ENCODE data around the gene SCUBE3. TPM values are rescaled to one million over a fixed set of nuclear protein-coding genes. Genes with fewer than 3 reads are reported as not detected.

SCUBE3 gene
- total and polyA plus RNA-seq, 7 experiments from 2014 or later: 0.05 to 0.12 TPM; not detected in 5

- DNase-seq (no peak), ATAC-seq (no peak)
- no peak overlapping the region for H3K4me3 ChIP-seq (ENCODE audit: low read length)
- peaks cover 4 to 25% (median 10%) of the 10 kb centered on the region in 5 donors for H3K36me3 Mint-ChIP-seq
- H3K4me3 Mint-ChIP-seq: peak overlapping the region in 1 of 10 donors; percentile 52
- CTCF ChIA-PET: no interaction called here
- H3K9me3 Mint-ChIP-seq: peaks cover 0 to 1% (median 0%) of the 10 kb centered on the region in 11 donors
- H3K27ac Mint-ChIP-seq: peak overlapping the region in 2 of 9 donors; percentile 4 to 10
- POLR2A ChIA-PET: interaction anchor here (2.2 kb wide), 1 partner anchor 11 kb away, joined by 8 read pairs; the partner anchor contains the start of gene ZNF76
- peaks cover 0 to 7% (median 0%) of the 10 kb centered on the region in 3 experiments for H3K36me3 ChIP-seq (ENCODE audit: control insufficient read depth in 2 of 3, insufficient read depth in 3 of 3, low read length in 3 of 3)
- H3K27me3 ChIP-seq (ENCODE audit: control insufficient read depth in 2 of 2, insufficient read depth in 2 of 2, low read length in 2 of 2): no peaks in the 10 kb centered on the region
- H3K27ac ChIP-seq (ENCODE audit: low read depth, low read length): no peak overlapping the region
- H3K9me3 ChIP-seq (ENCODE audit: control insufficient read depth in 2 of 3, low read length in 3 of 3): no peaks in the 10 kb centered on the region
- no peaks in the 10 kb centered on the region for H3K27me3 Mint-ChIP-seq
- intact Hi-C loops (cut with micrococcal nuclease): loop anchor here in 1 of 2 donors (10.0 kb wide), 1 partner anchor 1083 kb away; no protein-coding TSS in a partner anchor
- H3K4me1 ChIP-seq (ENCODE audit: control insufficient read depth in 2 of 2, insufficient read depth in 2 of 2, low read length in 2 of 2): no peaks in the 10 kb centered on the region
- peaks cover 0 to 22% (median 13%) of the 10 kb centered on the region in 7 donors for H3K4me1 Mint-ChIP-seq
These were observed 34.0 kb downstream of the SCUBE3 start for GRCh38 chr6:35247642-35248231.

GRCh38 chr6:35248300-35248699 lies 34.5 kb downstream of the SCUBE3 start:
- peak overlapping the region in 1 of 9 donors; percentile 6 for H3K27ac Mint-ChIP-seq
- Histone ChIP-seq H3K4me3 (ENCODE audit: low read length) (no peak overlapping the region), H3K4me1 (ENCODE audit: control insufficient read depth in 2 of 2, insufficient read depth in 2 of 2, low read length in 2 of 2) (no peaks in the 10 kb centered on the region), H3K9me3 (ENCODE audit: control insufficient read depth in 2 of 3, low read length in 3 of 3) (no peaks in the 10 kb centered on the region), H3K27me3 (ENCODE audit: control insufficient read depth in 2 of 2, insufficient read depth in 2 of 2, low read length in 2 of 2) (no peaks in the 10 kb centered on the region), H3K27ac (ENCODE audit: low read depth, low read length) (no peak overlapping the region), H3K36me3 (ENCODE audit: control insufficient read depth in 2 of 3, insufficient read depth in 3 of 3, low read length in 3 of 3) (peaks cover 0 to 7% (median 0%) of the 10 kb centered on the region in 3 experiments)
- H3K9me3 Mint-ChIP-seq: peaks cover 0 to 1% (median 0%) of the 10 kb centered on the region in 11 donors
- H3K27me3 Mint-ChIP-seq: no peaks in the 10 kb centered on the region
- peaks cover 4 to 25% (median 10%) of the 10 kb centered on the region in 5 donors for H3K36me3 Mint-ChIP-seq
- H3K4me3 Mint-ChIP-seq: peak overlapping the region in 1 of 10 donors; percentile 52
- peaks cover 0 to 22% (median 13%) of the 10 kb centered on the region in 7 donors for H3K4me1 Mint-ChIP-seq
- ChIA-PET POLR2A (interaction anchor here (2.2 kb wide), 1 partner anchor 10 kb away, joined by 8 read pairs; the partner anchor contains the start of gene ZNF76), CTCF (interaction anchor here (0.6 kb wide), 1 partner anchor 583 kb away, joined by 3 read pairs; no protein-coding TSS in a partner anchor)
- DNase-seq: no peak
- intact Hi-C loops (cut with micrococcal nuclease): loop anchor here in 1 of 2 donors (10.0 kb wide), 1 partner anchor 1083 kb away; no protein-coding TSS in a partner anchor
- ATAC-seq: no peak

DNA sequence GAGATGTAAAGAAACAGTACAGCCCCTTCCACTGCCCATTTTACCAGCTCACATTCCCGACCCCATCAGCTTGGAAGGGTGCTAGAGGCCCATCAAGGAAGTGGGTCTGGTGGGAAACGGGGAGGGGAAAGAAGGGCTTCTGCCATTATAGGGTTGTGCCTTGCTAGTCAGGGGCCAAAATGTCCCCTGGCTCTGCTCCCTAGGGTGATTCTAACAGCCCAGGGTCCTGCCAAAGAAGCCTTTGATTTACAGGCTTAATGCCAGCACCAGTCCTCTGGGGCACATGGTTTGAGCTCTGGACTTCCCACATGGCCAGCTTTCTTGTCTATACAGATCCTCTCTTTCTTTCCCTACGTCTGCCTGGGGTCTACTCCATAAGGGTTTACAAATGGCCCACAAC lies 35.2 kb downstream of the SCUBE3 start:
- Mint-ChIP-seq H3K4me1 (peaks cover 0 to 22% (median 13%) of the 10 kb centered on the region in 7 donors), H3K9me3 (peaks cover 0 to 1% (median 0%) of the 10 kb centered on the region in 11 donors), H3K27ac (peak overlapping the region in 3 of 9 donors; percentile 1 to 63 (median 19)), H3K27me3 (no peaks in the 10 kb centered on the region), H3K4me3 (no peak overlapping the region), H3K36me3 (peaks cover 4 to 24% (median 10%) of the 10 kb centered on the region in 5 donors)
- CTCF ChIA-PET: interaction anchor here (0.6 kb wide), 1 partner anchor 584 kb away, joined by 3 read pairs; no protein-coding TSS in a partner anchor
- Histone ChIP-seq H3K4me1 (ENCODE audit: control insufficient read depth in 2 of 2, insufficient read depth in 2 of 2, low read length in 2 of 2) (no peaks in the 10 kb centered on the region), H3K36me3 (ENCODE audit: control insufficient read depth in 2 of 3, insufficient read depth in 3 of 3, low read length in 3 of 3) (peaks cover 0 to 7% (median 0%) of the 10 kb centered on the region in 3 experiments), H3K27ac (ENCODE audit: low read depth, low read length) (no peak overlapping the region), H3K27me3 (ENCODE audit: control insufficient read depth in 2 of 2, insufficient read depth in 2 of 2, low read length in 2 of 2) (no peaks in the 10 kb centered on the region), H3K9me3 (ENCODE audit: control insufficient read depth in 2 of 3, low read length in 3 of 3) (no peaks in the 10 kb centered on the region), H3K4me3 (ENCODE audit: low read length) (no peak overlapping the region)
- intact Hi-C loops (cut with micrococcal nuclease): loop anchor here in 1 of 2 donors (10.0 kb wide), 1 partner anchor 1084 kb away; no protein-coding TSS in a partner anchor
- ATAC-seq: no peak
- no peak for DNase-seq
- POLR2A ChIA-PET: interaction anchor here (2.2 kb wide), 1 partner anchor 9 kb away, joined by 8 read pairs; the partner anchor contains the start of gene ZNF76

GRCh38 chr6:35251949-35252348 lies 38.2 kb downstream of the SCUBE3 start:
- Histone ChIP-seq H3K27me3 (ENCODE audit: control insufficient read depth in 2 of 2, insufficient read depth in 2 of 2, low read length in 2 of 2) (no peaks in the 10 kb centered on the region), H3K4me3 (ENCODE audit: low read length) (no peak overlapping the region), H3K9me3 (ENCODE audit: control insufficient read depth in 2 of 3, low read length in 3 of 3) (no peaks in the 10 kb centered on the region), H3K4me1 (ENCODE audit: control insufficient read depth in 2 of 2, insufficient read depth in 2 of 2, low read length in 2 of 2) (no peaks in the 10 kb centered on the region), H3K27ac (ENCODE audit: low read depth, low read length) (no peak overlapping the region), H3K36me3 (ENCODE audit: control insufficient read depth in 2 of 3, insufficient read depth in 3 of 3, low read length in 3 of 3) (no peaks in the 10 kb centered on the region)
- no peaks in the 10 kb centered on the region for H3K27me3 Mint-ChIP-seq
- ATAC-seq: no peak
- peaks cover 0 to 20% (median 13%) of the 10 kb centered on the region in 7 donors for H3K4me1 Mint-ChIP-seq
- DNase-seq: no peak
- peaks cover 0 to 4% (median 0%) of the 10 kb centered on the region in 5 donors for H3K36me3 Mint-ChIP-seq
- intact Hi-C loops (cut with micrococcal nuclease): loop anchor here in 1 of 2 donors (10.0 kb wide), 1 partner anchor 557 kb away; the partner anchor contains the start of gene ILRUN
- no peak overlapping the region for H3K27ac Mint-ChIP-seq
- H3K9me3 Mint-ChIP-seq: no peaks in the 10 kb centered on the region
- ChIA-PET CTCF (interaction anchor here (1.1 kb wide), 1 partner anchor 10 kb away, joined by 4 read pairs; no protein-coding TSS in a partner anchor), POLR2A (no interaction called here)
- H3K4me3 Mint-ChIP-seq: no peak overlapping the region

GRCh38 chr6:35253249-35253648 lies 39.5 kb downstream of the SCUBE3 start:
- no peak for ATAC-seq
- peaks cover 0 to 4% (median 0%) of the 10 kb centered on the region in 5 donors for H3K36me3 Mint-ChIP-seq
- H3K4me3 Mint-ChIP-seq: no peak overlapping the region
- no peaks in the 10 kb centered on the region for H3K9me3 ChIP-seq (ENCODE audit: control insufficient read depth in 2 of 3, low read length in 3 of 3)
- intact Hi-C loops (cut with micrococcal nuclease): loop anchor here in 1 of 2 donors (10.0 kb wide), 1 partner anchor 558 kb away; the partner anchor contains the start of gene ILRUN
- H3K4me1 Mint-ChIP-seq: peaks cover 0 to 20% (median 11%) of the 10 kb centered on the region in 7 donors
- H3K27me3 ChIP-seq (ENCODE audit: control insufficient read depth in 2 of 2, insufficient read depth in 2 of 2, low read length in 2 of 2): no peaks in the 10 kb centered on the region
- no peaks in the 10 kb centered on the region for H3K27me3 Mint-ChIP-seq
- no peak overlapping the region for H3K27ac Mint-ChIP-seq
- H3K36me3 ChIP-seq (ENCODE audit: control insufficient read depth in 2 of 3, insufficient read depth in 3 of 3, low read length in 3 of 3): no peaks in the 10 kb centered on the region
- no peaks in the 10 kb centered on the region for H3K9me3 Mint-ChIP-seq
- no peak for DNase-seq
- H3K4me1 ChIP-seq (ENCODE audit: control insufficient read depth in 2 of 2, insufficient read depth in 2 of 2, low read length in 2 of 2): peaks cover 2 to 3% of the 10 kb centered on the region in 2 donors
- ChIA-PET POLR2A (no interaction called here), CTCF (interaction anchor here (1.1 kb wide), 1 partner anchor 12 kb away, joined by 4 read pairs; no protein-coding TSS in a partner anchor)
- no peak overlapping the region for H3K27ac ChIP-seq (ENCODE audit: low read depth, low read length)
- no peak overlapping the region for H3K4me3 ChIP-seq (ENCODE audit: low read length)

DNA sequence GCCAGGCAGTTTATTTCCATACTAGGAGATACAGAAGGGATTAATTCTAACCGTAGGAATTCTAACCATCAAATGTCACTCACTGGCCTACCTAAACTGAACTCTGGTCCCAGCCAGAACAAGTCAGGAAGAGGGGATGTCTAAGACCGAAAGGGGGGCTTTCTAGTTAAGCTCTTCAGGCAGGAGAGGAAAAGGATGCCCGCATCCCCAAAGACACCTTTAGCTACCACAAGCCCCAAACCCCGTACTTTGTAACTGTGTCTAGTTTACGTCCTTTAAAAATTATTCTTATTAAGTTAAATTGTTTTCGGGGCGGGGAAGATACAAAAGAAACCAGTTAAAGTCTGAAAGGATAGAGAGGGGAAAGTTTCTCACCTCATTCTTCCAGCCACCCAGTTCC lies 44.6 kb downstream of the SCUBE3 start:
- intact Hi-C loops (cut with micrococcal nuclease): loop anchor here (2.0 to 10.0 kb wide), 6 partner anchors 44 to 1470 kb away; partner anchors contain the start of genes ANKS1A (in 1 of the 2), HMGA1 (in 1 of the 2), ILRUN (in 1 of the 2) and LEMD2 (in 1 of the 2)
- Histone ChIP-seq H3K36me3 (ENCODE audit: control insufficient read depth in 2 of 3, insufficient read depth in 3 of 3, low read length in 3 of 3) (peaks cover 0 to 9% (median 0%) of the 10 kb centered on the region in 3 experiments), H3K4me1 (ENCODE audit: control insufficient read depth in 2 of 2, insufficient read depth in 2 of 2, low read length in 2 of 2) (peaks cover 15 to 17% of the 10 kb centered on the region in 2 donors), H3K9me3 (ENCODE audit: control insufficient read depth in 2 of 3, low read length in 3 of 3) (no peaks in the 10 kb centered on the region), H3K27me3 (ENCODE audit: control insufficient read depth in 2 of 2, insufficient read depth in 2 of 2, low read length in 2 of 2) (no peaks in the 10 kb centered on the region), H3K27ac (ENCODE audit: low read depth, low read length) (peak overlapping the region; percentile 95), H3K4me3 (ENCODE audit: low read length) (peak overlapping the region; percentile 65)
- POLR2A ChIA-PET: interaction anchor here (1.3 to 2.5 kb wide), 3 partner anchors 10 to 18 kb away, joined by 3 to 8 read pairs (median 5); no protein-coding TSS in a partner anchor
- Mint-ChIP-seq H3K27me3 (no peaks in the 10 kb centered on the region), H3K9me3 (peaks cover 0 to 2% (median 0%) of the 10 kb centered on the region in 11 donors), H3K4me1 (peaks cover 30 to 58% (median 40%) of the 10 kb centered on the region in 7 donors), H3K36me3 (peaks cover 0 to 6% (median 0%) of the 10 kb centered on the region in 5 donors), H3K27ac (peak overlapping the region; percentile 89 to 99 (median 97)), H3K4me3 (peak overlapping the region; percentile 85 to 99 (median 97))
- CTCF ChIA-PET: interaction anchor here (0.6 to 1.6 kb wide), 4 partner anchors 12 to 300 kb away, joined by 3 to 4 read pairs (median 4); no protein-coding TSS in a partner anchor
- ATAC-seq (no peak), DNase-seq (no peak)
